ENCODE measurements around the gene TFCP2L1. TPM values are rescaled to one million over a fixed set of nuclear protein-coding genes. Genes with fewer than 3 reads are reported as not detected.

TFCP2L1 gene
- total and polyA plus RNA-seq, 9 donors: 0.05 to 13.8 (median 0.86) TPM; not detected in 1

DNA sequence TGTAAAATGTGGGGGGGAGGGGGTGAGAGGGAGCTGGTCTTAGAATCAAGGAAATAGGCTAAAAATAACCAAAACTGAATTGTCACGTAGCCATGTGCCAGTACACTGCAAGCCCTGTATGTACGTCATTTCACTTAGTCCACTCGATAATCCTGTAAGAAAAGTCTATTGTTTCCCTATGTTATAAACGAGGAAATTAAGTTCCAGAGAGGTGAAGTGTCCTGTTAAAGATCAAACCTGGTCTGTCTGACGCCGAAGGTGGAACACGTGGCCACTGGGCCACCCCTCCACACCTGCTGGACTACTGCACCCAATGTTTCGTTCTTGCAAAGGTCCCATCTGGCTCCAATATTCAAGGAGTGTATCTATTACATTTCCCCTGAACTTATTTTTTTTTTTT, 29.6 kb downstream of the TFCP2L1 start:
- 79 to 88% (median 82%) methylated on average over 8 of the region's 8 CpGs for WGBS, 3 donors
- DNase-seq: no peak
- no peaks in the 10 kb centered on the region for H3K9me3 ChIP-seq
- H3K4me1 ChIP-seq (ENCODE audit: insufficient read depth): no peaks in the 10 kb centered on the region
- no peaks in the 10 kb centered on the region for H3K27me3 ChIP-seq
- H3K36me3 ChIP-seq: no peaks in the 10 kb centered on the region
- intact Hi-C loops (cut with DNase I): no loop called here
- H3K27ac ChIP-seq: no peak overlapping the region
- no peak overlapping the region for H3K4me3 ChIP-seq
- TF ChIP-seq POLR2A (IDR thresholded peaks at IDR 0.05) (no peak), EP300 (IDR thresholded peaks at IDR 0.05) (no peak)
- TF ChIP-seq, protein P1, sequence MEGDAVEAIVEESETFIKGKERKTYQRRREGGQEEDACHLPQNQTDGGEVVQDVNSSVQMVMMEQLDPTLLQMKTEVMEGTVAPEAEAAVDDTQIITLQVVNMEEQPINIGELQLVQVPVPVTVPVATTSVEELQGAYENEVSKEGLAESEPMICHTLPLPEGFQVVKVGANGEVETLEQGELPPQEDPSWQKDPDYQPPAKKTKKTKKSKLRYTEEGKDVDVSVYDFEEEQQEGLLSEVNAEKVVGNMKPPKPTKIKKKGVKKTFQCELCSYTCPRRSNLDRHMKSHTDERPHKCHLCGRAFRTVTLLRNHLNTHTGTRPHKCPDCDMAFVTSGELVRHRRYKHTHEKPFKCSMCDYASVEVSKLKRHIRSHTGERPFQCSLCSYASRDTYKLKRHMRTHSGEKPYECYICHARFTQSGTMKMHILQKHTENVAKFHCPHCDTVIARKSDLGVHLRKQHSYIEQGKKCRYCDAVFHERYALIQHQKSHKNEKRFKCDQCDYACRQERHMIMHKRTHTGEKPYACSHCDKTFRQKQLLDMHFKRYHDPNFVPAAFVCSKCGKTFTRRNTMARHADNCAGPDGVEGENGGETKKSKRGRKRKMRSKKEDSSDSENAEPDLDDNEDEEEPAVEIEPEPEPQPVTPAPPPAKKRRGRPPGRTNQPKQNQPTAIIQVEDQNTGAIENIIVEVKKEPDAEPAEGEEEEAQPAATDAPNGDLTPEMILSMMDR (IDR thresholded peaks at IDR 0.05): no peak

DNA sequence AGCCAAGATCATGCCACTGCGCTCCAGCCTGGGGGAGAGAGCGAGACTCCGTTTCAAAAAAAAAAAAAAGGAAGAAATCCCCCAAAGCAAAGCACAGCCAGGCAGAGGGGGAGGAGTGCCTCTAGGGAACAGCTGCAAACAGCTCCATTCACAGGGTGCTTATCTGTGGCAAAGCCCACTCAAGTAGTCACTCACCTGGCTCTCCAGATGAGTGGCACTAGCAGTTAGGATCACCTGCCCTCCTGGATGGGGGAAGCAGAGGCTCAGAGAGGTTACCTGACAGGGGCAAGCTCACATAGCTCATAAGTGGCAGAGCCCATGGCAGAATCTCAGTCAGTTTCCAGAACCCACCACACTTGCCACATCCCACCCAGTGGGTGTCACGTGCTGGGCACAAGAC, 30.3 kb downstream of the TFCP2L1 start:
- Histone ChIP-seq H3K27ac (no peak overlapping the region), H3K4me1 (ENCODE audit: insufficient read depth) (no peaks in the 10 kb centered on the region), H3K36me3 (no peaks in the 10 kb centered on the region), H3K27me3 (no peaks in the 10 kb centered on the region), H3K9me3 (no peaks in the 10 kb centered on the region), H3K4me3 (no peak overlapping the region)
- intact Hi-C loops (cut with DNase I): no loop called here
- TF ChIP-seq EP300 (IDR thresholded peaks at IDR 0.05) (no peak), POLR2A (IDR thresholded peaks at IDR 0.05) (no peak)
- TF ChIP-seq, protein P1 (IDR thresholded peaks at IDR 0.05): no peak
- no peak for DNase-seq
- 75 to 78% (median 77%) methylated on average over 4 of the region's 4 CpGs for WGBS, 3 donors

DNA sequence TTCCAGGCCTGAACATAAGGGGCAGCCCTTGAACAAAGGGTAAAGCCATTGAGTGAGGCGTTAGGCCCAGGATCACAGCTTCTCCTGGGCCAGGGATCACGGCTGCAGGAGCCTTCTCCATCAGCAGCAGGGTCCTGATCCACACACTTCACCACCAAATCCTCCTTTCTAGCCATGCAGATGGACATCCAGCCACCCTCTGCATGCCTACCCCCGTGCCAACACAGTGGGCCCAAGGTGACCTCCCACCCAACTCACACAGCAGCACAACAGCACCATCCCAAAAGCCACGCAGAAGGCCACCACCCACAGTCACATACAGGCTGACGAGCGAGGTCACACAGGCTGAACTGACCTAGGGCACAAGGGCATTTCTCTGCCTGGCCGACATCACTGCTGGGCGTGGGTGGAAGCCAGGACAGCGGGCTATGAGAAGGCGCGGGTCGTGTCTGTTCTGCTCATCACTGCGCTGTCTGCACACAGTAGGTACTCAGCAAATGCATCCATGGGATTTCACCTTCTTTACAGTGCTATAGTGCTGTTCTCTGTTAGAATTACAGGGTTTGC, 31.2 kb downstream of the TFCP2L1 start:
- no peak overlapping the region for H3K4me3 ChIP-seq
- H3K36me3 ChIP-seq: no peaks in the 10 kb centered on the region
- WGBS, 3 donors: 89 to 91% (median 91%) methylated on average over 13 of the region's 13 CpGs
- H3K27me3 ChIP-seq: no peaks in the 10 kb centered on the region
- intact Hi-C loops (cut with DNase I): no loop called here
- H3K27ac ChIP-seq: no peak overlapping the region
- no peaks in the 10 kb centered on the region for H3K9me3 ChIP-seq
- TF ChIP-seq POLR2A (IDR thresholded peaks at IDR 0.05) (no peak), EP300 (IDR thresholded peaks at IDR 0.05) (no peak)
- TF ChIP-seq, protein P1 (IDR thresholded peaks at IDR 0.05): no peak
- H3K4me1 ChIP-seq (ENCODE audit: insufficient read depth): no peaks in the 10 kb centered on the region
- no peak for DNase-seq

DNA sequence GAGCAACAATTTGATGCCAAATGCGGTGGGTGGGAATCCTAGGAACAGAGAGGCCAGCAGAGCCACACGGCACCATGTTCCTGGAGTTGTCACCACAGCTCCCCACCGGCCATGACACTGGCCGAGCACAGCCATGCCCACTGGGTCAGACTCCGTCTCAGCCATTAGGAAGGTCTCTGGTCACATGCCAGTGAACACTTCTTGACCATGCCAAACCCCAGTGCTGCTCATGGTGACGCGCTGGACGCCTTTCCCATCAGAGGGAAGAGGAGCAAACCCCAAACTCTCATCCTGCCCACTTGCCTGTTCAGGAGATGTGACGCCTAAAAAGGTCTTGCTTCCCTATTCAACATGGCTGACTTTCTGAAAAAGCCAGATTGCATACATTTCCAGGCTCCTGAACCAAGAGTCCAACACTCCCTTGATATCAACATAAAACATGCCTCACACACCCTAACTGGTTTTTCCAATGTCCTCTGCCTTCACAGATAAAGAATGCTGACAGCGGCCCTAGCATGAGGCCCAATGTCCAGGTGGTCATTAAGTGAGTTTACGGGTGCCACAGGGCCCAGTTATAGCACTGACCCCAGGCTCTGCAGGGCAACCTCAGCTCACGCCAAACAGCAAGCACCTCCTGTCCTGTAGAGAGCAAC, 31.9 kb downstream of the TFCP2L1 start:
- 88 to 93% (median 91%) methylated on average over 12 of the region's 12 CpGs for WGBS, 3 donors
- Histone ChIP-seq H3K9me3 (no peaks in the 10 kb centered on the region), H3K4me1 (ENCODE audit: insufficient read depth) (no peaks in the 10 kb centered on the region), H3K27ac (no peak overlapping the region), H3K4me3 (no peak overlapping the region), H3K36me3 (no peaks in the 10 kb centered on the region), H3K27me3 (no peaks in the 10 kb centered on the region)
- intact Hi-C loops (cut with DNase I): no loop called here
- TF ChIP-seq EP300 (IDR thresholded peaks at IDR 0.05) (no peak), POLR2A (IDR thresholded peaks at IDR 0.05) (no peak)
- TF ChIP-seq, protein P1 (IDR thresholded peaks at IDR 0.05): no peak
- DNase-seq: no peak
